Measurements from ENCODE around the gene EXOSC6. TPM values are rescaled to one million over a fixed set of nuclear protein-coding genes. Genes with fewer than 3 reads are reported as not detected.
"Not testable (repeated sequence)": the region's sequence is repeated elsewhere in the genome, so short reads cannot be mapped to it uniquely, and the experiment has no call there.

Gene EXOSC6
- total RNA-seq, 1 donor from 2014 or later = 16.2 TPM

DNA sequence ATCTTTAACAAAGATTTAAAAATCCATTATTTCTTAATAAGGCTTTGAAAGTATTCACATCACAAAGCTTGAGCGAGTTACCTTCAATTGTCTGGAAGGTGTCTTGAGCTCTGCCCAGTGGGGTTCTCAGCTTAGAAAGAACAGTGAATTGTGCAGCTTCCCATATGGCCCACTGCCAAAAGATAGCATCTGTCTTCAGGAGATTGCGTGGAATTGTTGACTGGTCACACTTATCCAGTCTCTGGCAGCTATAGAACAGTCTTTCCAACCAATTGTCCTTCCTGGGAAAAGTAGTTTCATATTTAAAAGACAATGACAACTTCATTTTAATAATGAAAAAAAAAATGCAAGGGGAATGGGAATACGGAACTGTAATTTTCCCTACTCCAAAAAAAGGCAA, 19.9 kb downstream of the EXOSC6 start:
- not testable (repeated sequence) for H3K4me1 ChIP-seq (ENCODE audit: control insufficient read depth in 3 of 3, insufficient read depth in 3 of 3, low read length in 3 of 3); H3K36me3 ChIP-seq (ENCODE audit: control insufficient read depth in 3 of 3, insufficient read depth in 3 of 3, low read length in 3 of 3); H3K9ac ChIP-seq (ENCODE audit: low read depth in 1 of 3, low read length in 3 of 3); H3K27me3 ChIP-seq (ENCODE audit: control insufficient read depth in 3 of 3, insufficient read depth in 3 of 3, low read length in 3 of 3); H3K4me3 ChIP-seq (ENCODE audit: low read length in 3 of 3); H3K9me3 ChIP-seq (ENCODE audit: control insufficient read depth in 3 of 3, low read length in 3 of 3); H3K27ac ChIP-seq (ENCODE audit: low read depth, low read length)

DNA sequence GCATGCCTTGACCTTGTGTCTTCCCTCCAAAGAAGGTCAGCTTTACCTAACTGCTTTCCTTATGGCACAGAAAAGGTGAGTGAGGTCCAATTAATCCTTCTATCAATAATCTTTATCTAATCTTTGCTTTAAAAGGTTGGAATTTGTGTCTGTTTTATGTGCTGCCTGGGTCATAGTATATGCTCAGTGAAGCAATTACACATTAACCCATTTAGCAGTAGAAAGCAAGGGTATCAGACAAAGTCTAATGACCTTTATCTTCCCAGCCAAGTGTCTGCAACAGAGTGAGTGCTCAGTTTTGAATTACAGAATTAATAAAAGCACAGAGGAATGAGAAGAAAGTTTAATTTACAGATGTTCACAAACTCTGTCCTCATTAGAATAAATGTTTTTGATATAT, 25.7 kb downstream of the EXOSC6 start:
- not testable (repeated sequence) for H3K27ac ChIP-seq (ENCODE audit: low read depth, low read length); H3K9ac ChIP-seq (ENCODE audit: low read depth in 1 of 3, low read length in 3 of 3); H3K36me3 ChIP-seq (ENCODE audit: control insufficient read depth in 3 of 3, insufficient read depth in 3 of 3, low read length in 3 of 3); H3K9me3 ChIP-seq (ENCODE audit: control insufficient read depth in 3 of 3, low read length in 3 of 3); H3K4me3 ChIP-seq (ENCODE audit: low read length in 3 of 3); H3K27me3 ChIP-seq (ENCODE audit: control insufficient read depth in 3 of 3, insufficient read depth in 3 of 3, low read length in 3 of 3); H3K4me1 ChIP-seq (ENCODE audit: control insufficient read depth in 3 of 3, insufficient read depth in 3 of 3, low read length in 3 of 3)

DNA sequence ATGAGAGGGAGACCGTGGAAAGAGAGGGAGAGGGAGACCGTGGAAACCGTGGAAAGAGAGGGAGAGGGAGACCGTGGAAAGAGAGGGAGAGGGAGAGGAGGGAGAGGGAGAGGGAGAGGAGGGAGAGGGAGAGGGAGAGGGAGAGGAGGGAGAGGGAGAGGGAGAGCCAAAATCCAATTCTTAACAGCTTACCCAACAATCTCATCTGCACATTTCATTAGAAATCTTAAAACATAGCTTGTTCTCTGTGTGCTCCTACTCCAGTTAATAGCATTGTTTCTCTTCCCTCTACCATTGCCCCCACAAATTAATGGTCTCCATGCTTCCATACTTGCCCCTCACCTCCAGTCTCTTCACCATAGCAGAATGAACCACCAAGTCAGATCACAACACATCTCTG, 26.3 kb downstream of the EXOSC6 start:
- H3K36me3 ChIP-seq (ENCODE audit: control insufficient read depth in 3 of 3, insufficient read depth in 3 of 3, low read length in 3 of 3); H3K27ac ChIP-seq (ENCODE audit: low read depth, low read length); H3K9ac ChIP-seq (ENCODE audit: low read depth in 1 of 3, low read length in 3 of 3); H3K4me3 ChIP-seq (ENCODE audit: low read length in 3 of 3); H3K9me3 ChIP-seq (ENCODE audit: control insufficient read depth in 3 of 3, low read length in 3 of 3); H3K27me3 ChIP-seq (ENCODE audit: control insufficient read depth in 3 of 3, insufficient read depth in 3 of 3, low read length in 3 of 3); H3K4me1 ChIP-seq (ENCODE audit: control insufficient read depth in 3 of 3, insufficient read depth in 3 of 3, low read length in 3 of 3): not testable (repeated sequence)

DNA sequence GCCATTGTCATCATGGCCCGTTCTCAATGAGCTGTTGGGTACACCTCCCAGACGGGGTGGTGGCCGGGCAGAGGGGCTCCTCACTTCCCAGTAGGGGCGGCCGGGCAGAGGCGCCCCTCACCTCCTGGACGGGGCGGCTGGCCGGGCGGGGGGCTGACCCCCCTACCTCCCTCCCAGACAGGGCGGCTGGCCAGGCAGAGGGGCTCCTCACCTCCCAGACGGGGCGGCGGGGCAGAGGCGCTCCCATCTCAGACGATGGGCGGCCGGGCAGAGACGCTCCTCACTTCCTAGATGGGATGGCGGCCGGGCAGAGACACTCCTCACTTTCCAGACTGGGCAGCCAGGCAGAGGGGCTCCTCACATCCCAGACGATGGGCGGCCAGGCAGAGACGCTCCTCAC, 27.1 kb downstream of the EXOSC6 start:
- H3K27me3 ChIP-seq (ENCODE audit: control insufficient read depth in 3 of 3, insufficient read depth in 3 of 3, low read length in 3 of 3); H3K4me1 ChIP-seq (ENCODE audit: control insufficient read depth in 3 of 3, insufficient read depth in 3 of 3, low read length in 3 of 3); H3K27ac ChIP-seq (ENCODE audit: low read depth, low read length); H3K4me3 ChIP-seq (ENCODE audit: low read length in 3 of 3); H3K36me3 ChIP-seq (ENCODE audit: control insufficient read depth in 3 of 3, insufficient read depth in 3 of 3, low read length in 3 of 3); H3K9me3 ChIP-seq (ENCODE audit: control insufficient read depth in 3 of 3, low read length in 3 of 3); H3K9ac ChIP-seq (ENCODE audit: low read depth in 1 of 3, low read length in 3 of 3): not testable (repeated sequence)

DNA sequence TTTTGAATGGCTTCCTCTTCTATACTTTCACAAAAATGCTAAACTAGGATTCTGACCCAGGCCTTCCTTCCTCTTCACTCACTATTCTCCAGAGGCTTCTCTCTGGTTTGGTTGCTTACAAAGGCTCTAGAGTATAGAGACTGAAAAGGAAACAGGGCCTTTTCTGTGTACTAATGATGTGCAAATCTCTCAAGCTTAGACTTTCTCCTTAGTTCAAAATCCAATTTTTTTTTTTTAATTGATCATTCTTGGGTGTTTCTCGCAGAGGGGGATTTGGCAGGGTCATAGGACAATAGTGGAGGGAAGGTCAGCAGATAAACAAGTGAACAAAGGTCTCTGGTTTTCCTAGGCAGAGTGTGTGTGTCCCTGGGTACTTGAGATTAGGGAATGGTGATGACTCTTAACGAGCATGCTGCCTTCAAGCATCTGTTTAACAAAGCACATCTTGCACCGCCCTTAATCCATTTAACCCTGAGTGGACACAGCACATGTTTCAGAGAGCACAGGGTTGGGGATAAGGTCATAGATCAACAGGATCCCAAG, 27.7 kb downstream of the EXOSC6 start:
- not testable (repeated sequence) for H3K27ac ChIP-seq (ENCODE audit: low read depth, low read length); H3K27me3 ChIP-seq (ENCODE audit: control insufficient read depth in 3 of 3, insufficient read depth in 3 of 3, low read length in 3 of 3); H3K9me3 ChIP-seq (ENCODE audit: control insufficient read depth in 3 of 3, low read length in 3 of 3); H3K9ac ChIP-seq (ENCODE audit: low read depth in 1 of 3, low read length in 3 of 3); H3K36me3 ChIP-seq (ENCODE audit: control insufficient read depth in 3 of 3, insufficient read depth in 3 of 3, low read length in 3 of 3); H3K4me3 ChIP-seq (ENCODE audit: low read length in 3 of 3); H3K4me1 ChIP-seq (ENCODE audit: control insufficient read depth in 3 of 3, insufficient read depth in 3 of 3, low read length in 3 of 3)

DNA sequence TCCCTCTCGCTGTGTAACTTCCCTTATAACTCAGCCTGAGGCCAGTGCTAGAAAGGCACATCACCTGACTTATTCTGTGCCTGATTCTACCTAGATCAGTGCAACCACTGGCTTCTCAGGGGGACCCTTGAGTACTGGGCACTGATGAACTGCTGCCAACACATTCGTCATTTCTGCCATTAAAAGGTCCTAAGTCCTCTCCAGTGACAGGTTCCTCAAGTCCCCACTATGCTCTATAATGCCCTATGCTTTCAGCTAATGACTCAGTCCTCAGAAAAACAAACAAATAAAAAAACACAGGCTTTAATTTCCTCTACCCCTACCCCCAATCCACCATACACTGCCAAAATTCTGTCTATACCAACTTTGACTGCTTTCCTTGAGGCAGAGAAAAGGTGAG, 28.5 kb downstream of the EXOSC6 start:
- H3K27ac ChIP-seq (ENCODE audit: low read depth, low read length); H3K9ac ChIP-seq (ENCODE audit: low read depth in 1 of 3, low read length in 3 of 3); H3K27me3 ChIP-seq (ENCODE audit: control insufficient read depth in 3 of 3, insufficient read depth in 3 of 3, low read length in 3 of 3); H3K36me3 ChIP-seq (ENCODE audit: control insufficient read depth in 3 of 3, insufficient read depth in 3 of 3, low read length in 3 of 3); H3K9me3 ChIP-seq (ENCODE audit: control insufficient read depth in 3 of 3, low read length in 3 of 3); H3K4me3 ChIP-seq (ENCODE audit: low read length in 3 of 3); H3K4me1 ChIP-seq (ENCODE audit: control insufficient read depth in 3 of 3, insufficient read depth in 3 of 3, low read length in 3 of 3): not testable (repeated sequence)

DNA sequence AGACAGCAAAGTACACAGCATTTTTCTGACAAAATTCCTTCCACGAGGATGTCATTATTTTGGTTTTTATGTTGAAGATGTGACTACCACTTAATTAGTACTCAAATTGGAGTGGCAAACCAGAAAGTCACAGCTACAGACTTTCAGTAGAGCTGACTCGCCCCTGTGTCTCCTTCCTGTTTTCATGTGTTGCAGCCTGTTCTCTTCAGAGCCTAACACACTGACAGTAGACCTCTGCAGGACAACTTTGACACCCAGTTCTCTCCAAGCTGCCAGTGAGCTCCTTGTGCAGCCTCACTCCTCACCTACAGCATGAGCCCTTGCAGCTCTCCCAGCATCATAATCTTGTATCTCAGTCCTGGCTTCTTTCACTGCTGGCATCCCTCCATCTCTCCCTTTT, 29.2 kb downstream of the EXOSC6 start:
- not testable (repeated sequence) for H3K27me3 ChIP-seq (ENCODE audit: control insufficient read depth in 3 of 3, insufficient read depth in 3 of 3, low read length in 3 of 3); H3K9ac ChIP-seq (ENCODE audit: low read depth in 1 of 3, low read length in 3 of 3); H3K27ac ChIP-seq (ENCODE audit: low read depth, low read length); H3K4me3 ChIP-seq (ENCODE audit: low read length in 3 of 3); H3K9me3 ChIP-seq (ENCODE audit: control insufficient read depth in 3 of 3, low read length in 3 of 3); H3K4me1 ChIP-seq (ENCODE audit: control insufficient read depth in 3 of 3, insufficient read depth in 3 of 3, low read length in 3 of 3); H3K36me3 ChIP-seq (ENCODE audit: control insufficient read depth in 3 of 3, insufficient read depth in 3 of 3, low read length in 3 of 3)

DNA sequence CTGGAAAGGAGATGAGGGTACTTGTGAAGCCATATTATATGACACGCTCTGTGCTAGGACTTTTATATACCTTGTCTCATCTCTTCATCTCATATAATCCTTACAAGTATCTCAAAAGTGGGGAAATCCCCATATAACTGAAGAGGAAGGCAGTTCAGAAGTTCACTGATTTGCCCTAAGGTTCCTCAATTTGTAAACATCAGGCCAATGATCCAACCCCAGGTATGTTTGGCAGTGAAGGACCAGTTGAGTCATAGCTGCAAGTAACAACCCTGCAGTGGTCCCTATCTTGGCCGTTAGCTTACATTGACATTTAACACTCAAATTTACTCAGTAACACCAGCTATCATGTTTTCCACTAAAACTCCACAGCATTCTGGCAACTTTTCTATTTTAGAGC, 33.2 kb downstream of the EXOSC6 start:
- H3K36me3 ChIP-seq (ENCODE audit: control insufficient read depth in 3 of 3, insufficient read depth in 3 of 3, low read length in 3 of 3); H3K9me3 ChIP-seq (ENCODE audit: control insufficient read depth in 3 of 3, low read length in 3 of 3); H3K27ac ChIP-seq (ENCODE audit: low read depth, low read length); H3K4me3 ChIP-seq (ENCODE audit: low read length in 3 of 3); H3K4me1 ChIP-seq (ENCODE audit: control insufficient read depth in 3 of 3, insufficient read depth in 3 of 3, low read length in 3 of 3); H3K27me3 ChIP-seq (ENCODE audit: control insufficient read depth in 3 of 3, insufficient read depth in 3 of 3, low read length in 3 of 3); H3K9ac ChIP-seq (ENCODE audit: low read depth in 1 of 3, low read length in 3 of 3): not testable (repeated sequence)

DNA sequence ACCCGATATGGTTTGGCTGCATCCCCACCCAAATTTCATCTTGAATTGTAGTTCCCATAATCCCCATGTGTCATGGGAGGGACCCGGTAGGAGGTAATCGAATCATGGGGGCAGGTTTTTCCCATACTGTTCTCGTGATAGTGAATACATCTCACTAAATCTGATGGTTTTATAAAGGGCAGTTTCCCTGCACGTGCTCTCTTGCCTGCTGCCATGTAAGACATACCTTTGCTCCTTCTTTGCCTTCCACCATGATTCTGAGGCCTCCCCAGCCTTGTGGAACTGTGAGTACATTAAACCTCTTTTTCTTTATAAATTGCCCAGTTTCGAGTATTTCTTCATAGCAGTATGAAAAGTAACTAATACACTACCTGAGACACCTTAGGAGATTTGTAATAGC, 45.4 kb downstream of the EXOSC6 start:
- not testable (repeated sequence) for H3K9ac ChIP-seq (ENCODE audit: low read depth in 1 of 3, low read length in 3 of 3); H3K9me3 ChIP-seq (ENCODE audit: control insufficient read depth in 3 of 3, low read length in 3 of 3); H3K27ac ChIP-seq (ENCODE audit: low read depth, low read length); H3K4me1 ChIP-seq (ENCODE audit: control insufficient read depth in 3 of 3, insufficient read depth in 3 of 3, low read length in 3 of 3); H3K36me3 ChIP-seq (ENCODE audit: control insufficient read depth in 3 of 3, insufficient read depth in 3 of 3, low read length in 3 of 3); H3K27me3 ChIP-seq (ENCODE audit: control insufficient read depth in 3 of 3, insufficient read depth in 3 of 3, low read length in 3 of 3); H3K4me3 ChIP-seq (ENCODE audit: low read length in 3 of 3)

DNA sequence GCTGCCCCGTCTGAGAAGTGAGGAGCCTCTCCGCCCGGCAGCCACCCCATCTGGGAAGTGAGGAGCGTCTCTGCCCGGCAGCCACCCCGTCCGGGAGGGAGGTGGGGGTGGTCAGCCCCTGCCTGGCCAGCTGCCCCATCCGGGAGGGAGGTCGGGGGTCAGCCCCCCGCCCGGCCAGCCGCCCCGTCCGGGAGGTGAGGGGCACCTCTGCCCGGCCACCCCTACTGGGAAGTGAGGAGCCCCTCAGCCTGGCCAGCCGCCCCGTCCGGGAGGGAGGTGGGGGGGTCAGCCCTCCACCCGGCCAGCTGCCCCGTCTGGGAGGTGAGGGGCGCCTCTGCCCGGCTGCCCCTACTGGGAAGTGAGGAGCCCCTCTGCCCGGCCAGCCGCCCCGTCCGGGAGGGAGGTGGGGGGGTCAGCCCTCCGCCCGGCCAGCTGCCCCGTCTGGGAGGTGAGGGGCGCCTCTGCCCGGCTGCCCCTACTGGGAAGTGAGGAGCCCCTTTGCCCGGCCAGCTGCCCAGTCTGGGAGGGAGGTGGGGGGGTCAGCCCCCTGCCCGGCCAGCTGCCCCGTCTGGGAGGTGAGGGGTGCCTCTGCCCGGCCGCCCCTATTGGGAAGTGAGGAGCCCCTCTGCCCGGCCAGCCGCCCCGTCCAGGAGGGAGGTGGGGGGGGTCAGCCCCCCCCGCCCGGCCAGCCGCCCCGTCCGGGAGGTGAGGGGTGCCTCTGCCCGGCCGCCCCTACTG, 46.9 kb downstream of the EXOSC6 start:
- not testable (repeated sequence) for H3K36me3 ChIP-seq (ENCODE audit: control insufficient read depth in 3 of 3, insufficient read depth in 3 of 3, low read length in 3 of 3); H3K27ac ChIP-seq (ENCODE audit: low read depth, low read length); H3K4me3 ChIP-seq (ENCODE audit: low read length in 3 of 3); H3K9me3 ChIP-seq (ENCODE audit: control insufficient read depth in 3 of 3, low read length in 3 of 3); H3K9ac ChIP-seq (ENCODE audit: low read depth in 1 of 3, low read length in 3 of 3); H3K27me3 ChIP-seq (ENCODE audit: control insufficient read depth in 3 of 3, insufficient read depth in 3 of 3, low read length in 3 of 3); H3K4me1 ChIP-seq (ENCODE audit: control insufficient read depth in 3 of 3, insufficient read depth in 3 of 3, low read length in 3 of 3)

DNA sequence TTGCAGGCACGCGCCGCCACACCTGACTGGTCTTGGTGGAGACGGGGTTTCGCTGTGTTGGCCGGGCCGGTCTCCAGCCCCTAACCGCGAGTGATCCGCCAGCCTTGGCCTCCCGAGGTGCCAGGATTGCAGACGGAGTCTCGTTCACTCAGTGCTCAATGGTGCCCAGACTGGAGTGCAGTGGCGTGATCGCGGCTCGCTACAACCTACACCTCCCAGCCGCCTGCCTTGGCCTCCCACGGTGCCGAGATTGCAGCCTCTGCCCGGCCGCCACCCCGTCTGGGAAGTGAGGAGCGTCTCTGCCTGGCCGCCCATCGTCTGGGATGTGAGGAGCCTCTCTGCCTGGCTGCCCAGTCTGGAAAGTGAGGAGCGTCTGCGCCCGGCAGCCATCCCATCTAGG, 47.7 kb downstream of the EXOSC6 start:
- H3K27ac ChIP-seq (ENCODE audit: low read depth, low read length); H3K36me3 ChIP-seq (ENCODE audit: control insufficient read depth in 3 of 3, insufficient read depth in 3 of 3, low read length in 3 of 3); H3K9ac ChIP-seq (ENCODE audit: low read depth in 1 of 3, low read length in 3 of 3); H3K27me3 ChIP-seq (ENCODE audit: control insufficient read depth in 3 of 3, insufficient read depth in 3 of 3, low read length in 3 of 3); H3K9me3 ChIP-seq (ENCODE audit: control insufficient read depth in 3 of 3, low read length in 3 of 3); H3K4me1 ChIP-seq (ENCODE audit: control insufficient read depth in 3 of 3, insufficient read depth in 3 of 3, low read length in 3 of 3); H3K4me3 ChIP-seq (ENCODE audit: low read length in 3 of 3): not testable (repeated sequence)

All from skeletal muscle tissue (tissue), 4 donors.